H9 (cell line): ENCODE measurements around the gene PKD1. TPM values are rescaled to one million over a fixed set of nuclear protein-coding genes. Genes with fewer than 3 reads are reported as not detected.
"Not testable (repeated sequence)": the region's sequence is repeated elsewhere in the genome, so short reads cannot be mapped to it uniquely, and the experiment has no call there.

ENCODE experiments used
- DNase-seq: peaks from one replicate; pipeline ENCODE4 v3.0.0-alpha.2; 2017
- H2AFZ ChIP-seq: one replicate; pipeline ENCODE4 v1.6.1; 2013; ENCODE audit warnings: mild to moderate bottlenecking, low read length, control low read depth, moderate library complexity
- H2AK5ac ChIP-seq: 2 replicates; pipeline ENCODE4 v1.6.1; 2013; ENCODE audit warnings: low read length, control low read depth, mixed read lengths; ENCODE audit not compliant: insufficient read length
- H2BK120ac ChIP-seq: one replicate; pipeline ENCODE4 v1.6.1; 2013; ENCODE audit warnings: low read depth, mild to moderate bottlenecking, low read length, control low read depth, inconsistent platforms; ENCODE audit not compliant: poor library complexity, severe bottlenecking
- H2BK12ac ChIP-seq: 2 replicates; pipeline ENCODE4 v1.6.1; 2013; ENCODE audit warnings: low read length, control low read depth, mixed read lengths, low read depth; ENCODE audit not compliant: insufficient read length
- H2BK15ac ChIP-seq: 2 replicates; pipeline ENCODE4 v1.6.1; 2013; ENCODE audit warnings: low read depth, low read length, control low read depth
- H2BK20ac ChIP-seq: one replicate; pipeline ENCODE4 v1.6.1; 2013; ENCODE audit warnings: low read depth, mild to moderate bottlenecking, low read length, control low read depth, inconsistent platforms; ENCODE audit not compliant: poor library complexity, severe bottlenecking
- H2BK5ac ChIP-seq: 2 replicates; pipeline ENCODE4 v1.6.1; 2013; ENCODE audit warnings: low read length, control low read depth, mixed read lengths; ENCODE audit not compliant: insufficient read length
- H3K14ac ChIP-seq: 2 replicates; pipeline ENCODE4 v1.6.1; 2013; ENCODE audit warnings: low read length, control low read depth; ENCODE audit not compliant: insufficient read depth
- H3K18ac ChIP-seq: 2 replicates; pipeline ENCODE4 v1.6.1; 2013; ENCODE audit warnings: low read depth, mild to moderate bottlenecking, mixed read lengths, low read length, control low read depth; ENCODE audit not compliant: insufficient read length
- H3K23ac ChIP-seq: 2 replicates; pipeline ENCODE4 v1.6.1; 2013; ENCODE audit warnings: low read length, control low read depth, mixed read lengths, low read depth; ENCODE audit not compliant: insufficient read length
- H3K23me2 ChIP-seq: 2 replicates; pipeline ENCODE4 v1.6.1; 2013; ENCODE audit warnings: low read depth, mild to moderate bottlenecking, mixed read lengths, low read length, control low read depth; ENCODE audit not compliant: insufficient read length, poor library complexity, severe bottlenecking
- H3K27ac ChIP-seq: 2 replicates; pipeline ENCODE4 v1.5.1; 2013; ENCODE audit warnings: low read length, control low read depth, mixed read lengths, low read depth; ENCODE audit not compliant: insufficient read length
- H3K27me3 ChIP-seq: 2 replicates; pipeline ENCODE4 v1.6.1; 2013; ENCODE audit warnings: low read length, control low read depth, inconsistent platforms; ENCODE audit not compliant: insufficient read depth
- H3K4ac ChIP-seq: 2 replicates; pipeline ENCODE4 v1.6.1; 2013; ENCODE audit warnings: low read depth, mild to moderate bottlenecking, control low read depth, inconsistent platforms, low read length, moderate library complexity
- H3K4me1 ChIP-seq: 2 replicates; pipeline ENCODE4 v1.6.1; 2013; ENCODE audit warnings: low read length, control low read depth, inconsistent platforms; ENCODE audit not compliant: insufficient read depth
- H3K4me2 ChIP-seq: 2 replicates; pipeline ENCODE4 v1.6.1; 2013; ENCODE audit warnings: low read length, control low read depth, mixed read lengths; ENCODE audit not compliant: insufficient read length, insufficient read depth
- H3K56ac ChIP-seq: 2 replicates; pipeline ENCODE4 v1.6.1; 2013; ENCODE audit warnings: low read depth, mild to moderate bottlenecking, mixed read lengths, low read length, control low read depth; ENCODE audit not compliant: insufficient read length
- H3K79me1 ChIP-seq: 2 replicates; pipeline ENCODE4 v1.6.1; 2013; ENCODE audit warnings: low read depth, mild to moderate bottlenecking, moderate library complexity, low read length, control low read depth, inconsistent platforms; ENCODE audit not compliant: insufficient read depth, poor library complexity, severe bottlenecking
- H3K79me2 ChIP-seq: 2 replicates; pipeline ENCODE4 v1.6.1; 2013; ENCODE audit warnings: low read length, control low read depth, inconsistent platforms; ENCODE audit not compliant: insufficient read depth
- H3K9ac ChIP-seq: 2 replicates; pipeline ENCODE4 v1.6.1; 2013; ENCODE audit warnings: low read length, control low read depth, mixed read lengths; ENCODE audit not compliant: insufficient read length; ENCODE audit errors: extremely low read depth
- H3K9me3 ChIP-seq: one replicate; pipeline ENCODE4 v1.6.1; 2013; ENCODE audit warnings: low read depth, low read length, inconsistent platforms; ENCODE audit not compliant: control insufficient read depth
- H3T11ph ChIP-seq: one replicate; pipeline ENCODE4 v1.6.1; 2013; ENCODE audit warnings: mild to moderate bottlenecking, low read length, control low read depth, inconsistent platforms
- H4K20me1 ChIP-seq: one replicate; pipeline ENCODE4 v1.6.1; 2013; ENCODE audit not compliant: control insufficient read depth, insufficient read length, insufficient read depth
- H4K5ac ChIP-seq: 2 replicates; pipeline ENCODE4 v1.6.1; 2013; ENCODE audit warnings: low read depth, mild to moderate bottlenecking, mixed read lengths, low read length, control low read depth; ENCODE audit not compliant: insufficient read length
- H4K8ac ChIP-seq: replicated peaks from 2 replicates; pipeline ENCODE4 v1.6.1; 2013; ENCODE audit warnings: low read length, control low read depth, mixed read lengths, low read depth; ENCODE audit not compliant: insufficient read length
- H4K91ac ChIP-seq: 2 replicates; pipeline ENCODE4 v1.6.1; 2013; ENCODE audit warnings: low read depth, mild to moderate bottlenecking, moderate library complexity, mixed read lengths, low read length, control low read depth; ENCODE audit not compliant: insufficient read length
- H3K27ac Mint-ChIP-seq, 3 experiments: 2 replicates in 2 of 3; 3 replicates in 1 of 3; pipeline ENCODE4 v1.8.0; 2020 to 2021; ENCODE audit warnings: mixed read lengths in 3 of 3, mild to moderate bottlenecking in 1 of 3, moderate library complexity in 1 of 3
- H3K27me3 Mint-ChIP-seq: 2 replicates; pipeline ENCODE4 v1.8.0; 2021; ENCODE audit warnings: low read depth, mild to moderate bottlenecking, moderate library complexity, mixed read lengths
- H3K36me3 Mint-ChIP-seq, 3 experiments: 2 replicates in 2 of 3; 3 replicates in 1 of 3; pipeline ENCODE4 v1.8.0; 2020 to 2021; ENCODE audit warnings: low read depth in 3 of 3, mixed read lengths in 3 of 3; ENCODE audit not compliant: insufficient read depth in 1 of 3
- H3K4me1 Mint-ChIP-seq, 2 experiments: 2 replicates each; pipeline ENCODE4 v1.8.0; 2020; ENCODE audit warnings: mixed read lengths in 2 of 2
- H3K4me3 Mint-ChIP-seq, 2 experiments: 2 replicates in 1 of 2; 3 replicates in 1 of 2; pipeline ENCODE4 v1.8.0; 2020 to 2021; ENCODE audit warnings: mild to moderate bottlenecking in 2 of 2, mixed read lengths in 2 of 2, moderate library complexity in 1 of 2
- H3K9me3 Mint-ChIP-seq, 2 experiments: 2 replicates in 1 of 2; 3 replicates in 1 of 2; pipeline ENCODE4 v1.8.0; 2020; ENCODE audit warnings: mild to moderate bottlenecking in 2 of 2, mixed read lengths in 2 of 2, moderate library complexity in 1 of 2
- WGBS: extraction: QIAGEN DNeasy Blood & Tissue Kit; methylation state at CpG from one replicate; pipeline ENCODE4 v1.1.7; 2013; ENCODE audit warnings: missing lambda C conversion rate, low lambda C conversion rate, mixed read lengths; ENCODE audit not compliant: insufficient read length; ENCODE audit errors: extremely low coverage; 5-methylcytosine and 5-hydroxymethylcytosine counted together
- total RNA-seq: library from RNA; stranded (reverse); gene quantifications from 2 replicates; pipeline ENCODE4 v1.2.1, GENCODE V29; 2021

Gene PKD1
- total RNA-seq, 1 experiment from 2014 or later, result 88.0 TPM

- not testable (repeated sequence) for H3K14ac ChIP-seq, H2BK12ac ChIP-seq, H3K9me3 Mint-ChIP-seq, H3K27ac ChIP-seq, H3K9ac ChIP-seq, H3K4me1 Mint-ChIP-seq, H4K91ac ChIP-seq, H4K20me1 ChIP-seq, H3K4me1 ChIP-seq, H2BK15ac ChIP-seq, H4K5ac ChIP-seq, H3K4me3 Mint-ChIP-seq, H2BK120ac ChIP-seq, H2BK20ac ChIP-seq, H4K8ac ChIP-seq, H3K27me3 ChIP-seq, H3K4ac ChIP-seq, H3K27me3 Mint-ChIP-seq, H3K23me2 ChIP-seq, H2AFZ ChIP-seq, H3K79me2 ChIP-seq, H3K4me2 ChIP-seq, H2BK5ac ChIP-seq, H3K27ac Mint-ChIP-seq, H2AK5ac ChIP-seq, H3K18ac ChIP-seq, H3K79me1 ChIP-seq, H3T11ph ChIP-seq, H3K9me3 ChIP-seq, H3K56ac ChIP-seq, DNase-seq, H3K23ac ChIP-seq
- H3K36me3 Mint-ChIP-seq, result peaks cover 0 to 18% (median 11%) of the 10 kb centered on the region in 3 experiments; a peak in 5 of 7 replicates
- WGBS, result no CpG with 5 or more reads among the region's 26 CpGs
These were observed 21.5 kb downstream of the PKD1 start for GRCh38 chr16:2114225-2114624.

DNA sequence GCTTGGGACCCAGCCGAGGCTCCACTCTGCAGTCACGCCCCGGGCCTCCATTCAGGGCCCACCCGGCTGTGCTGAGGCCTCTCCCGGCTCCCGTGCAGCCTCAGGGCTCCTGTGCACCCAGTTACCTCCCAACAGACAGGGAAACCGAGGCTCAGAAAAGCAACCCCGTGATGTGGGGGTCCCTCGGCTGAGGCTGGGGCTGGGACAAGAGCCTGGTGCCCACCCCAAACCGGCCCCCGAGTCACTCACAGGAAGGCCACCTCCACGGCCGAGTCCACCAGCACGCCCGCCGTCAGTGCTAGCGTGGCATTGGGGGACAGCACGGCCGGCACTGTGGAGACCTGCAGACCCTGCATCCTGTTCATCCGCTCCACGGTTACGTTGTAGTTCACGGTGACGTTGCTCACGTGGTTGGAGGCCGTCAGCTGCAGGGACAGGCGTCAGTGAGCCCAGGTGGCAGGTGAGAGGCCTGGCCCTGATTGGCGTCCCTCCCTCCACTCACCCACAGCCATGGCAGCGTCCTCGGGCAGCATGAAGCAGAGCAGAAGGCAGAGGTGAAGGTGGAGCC lies 23.1 kb downstream of the PKD1 start:
- not testable (repeated sequence) for DNase-seq, H3K9me3 ChIP-seq, H3K9me3 Mint-ChIP-seq, H3K4ac ChIP-seq, H3K56ac ChIP-seq, H2AK5ac ChIP-seq, H3K27ac ChIP-seq, H3K79me2 ChIP-seq, H2BK12ac ChIP-seq, H4K20me1 ChIP-seq, H3K4me1 Mint-ChIP-seq, H2BK5ac ChIP-seq, H3K14ac ChIP-seq, H3K79me1 ChIP-seq, H3K4me2 ChIP-seq, H4K91ac ChIP-seq, H3K23ac ChIP-seq, H3K23me2 ChIP-seq, H3K4me1 ChIP-seq, H3K9ac ChIP-seq, H4K5ac ChIP-seq, H3K4me3 Mint-ChIP-seq, H2BK15ac ChIP-seq, H3K27me3 ChIP-seq, H3K27me3 Mint-ChIP-seq, H3K18ac ChIP-seq, H2BK120ac ChIP-seq, H3T11ph ChIP-seq, H2AFZ ChIP-seq, H4K8ac ChIP-seq, H2BK20ac ChIP-seq
- Mint-ChIP-seq H3K36me3 (peaks cover 0 to 19% (median 11%) of the 10 kb centered on the region in 3 experiments; a peak in 5 of 7 replicates), H3K27ac (0 out of 7 replicates have a peak overlapping the region, but pooled peaks of 1 of the 3 experiments have one; percentile 55)
- no CpG with 5 or more reads among the region's 30 CpGs for WGBS
